HG03439 (cell line): Measurements from ENCODE around the gene NR6A1.

Source experiments
- ATAC-seq: cut with Tn5 transposase; IDR thresholded peaks from one replicate; pipeline ENCODE4 v1.9.1; 2021; ENCODE audit warnings: mild to moderate bottlenecking, moderate library complexity; ENCODE audit not compliant: unreplicated experiment

The NR6A1 gene

DNA sequence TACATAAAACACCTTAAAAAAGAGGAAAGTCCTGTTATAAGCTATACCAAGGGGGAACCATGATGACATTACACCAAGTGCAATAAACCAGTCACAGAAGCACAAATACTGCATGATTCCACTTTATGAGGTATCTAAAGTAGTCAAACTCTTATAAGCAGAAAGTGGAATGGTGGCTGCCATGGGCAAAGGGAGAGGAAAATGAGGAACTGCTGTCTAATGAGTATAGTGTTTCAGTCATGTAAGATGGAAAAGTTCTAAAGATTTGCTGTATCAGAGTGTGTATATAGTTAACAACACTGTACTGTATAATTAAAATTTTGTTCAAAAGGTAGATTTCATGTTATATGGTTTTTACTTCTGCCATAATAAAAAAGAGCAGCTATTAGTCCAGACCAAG, 229.3 kb downstream of the NR6A1 start:
- ATAC-seq: no peak

GRCh38 chr9:124537926-124538325, 233.2 kb downstream of the NR6A1 start:
- ATAC-seq: no peak

- no peak for ATAC-seq
These were observed 235.3 kb downstream of the NR6A1 start for GRCh38 chr9:124535846-124536245.

GRCh38 chr9:124532897-124533296, 238.2 kb downstream of the NR6A1 start:
- ATAC-seq: no peak

DNA sequence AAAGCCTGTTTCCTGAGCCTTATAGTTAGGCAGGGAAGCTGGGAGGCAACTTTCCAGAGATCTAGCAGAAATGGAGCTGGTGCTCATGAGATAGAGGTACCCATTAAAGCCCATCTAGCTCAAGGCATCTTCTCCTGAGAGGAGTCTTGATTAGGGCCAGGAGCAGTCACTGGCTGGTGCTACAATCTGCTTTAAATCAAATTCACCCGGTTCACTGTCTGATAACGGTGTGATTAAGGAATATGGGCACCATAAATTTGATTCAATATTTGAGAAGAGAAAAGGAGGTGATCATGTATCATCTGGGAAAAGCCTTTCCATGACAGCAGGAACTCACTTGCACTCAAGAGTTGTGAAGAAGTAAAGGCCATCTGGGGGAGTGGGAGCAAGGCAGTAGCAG, 240.0 kb downstream of the NR6A1 start:
- no peak for ATAC-seq

DNA sequence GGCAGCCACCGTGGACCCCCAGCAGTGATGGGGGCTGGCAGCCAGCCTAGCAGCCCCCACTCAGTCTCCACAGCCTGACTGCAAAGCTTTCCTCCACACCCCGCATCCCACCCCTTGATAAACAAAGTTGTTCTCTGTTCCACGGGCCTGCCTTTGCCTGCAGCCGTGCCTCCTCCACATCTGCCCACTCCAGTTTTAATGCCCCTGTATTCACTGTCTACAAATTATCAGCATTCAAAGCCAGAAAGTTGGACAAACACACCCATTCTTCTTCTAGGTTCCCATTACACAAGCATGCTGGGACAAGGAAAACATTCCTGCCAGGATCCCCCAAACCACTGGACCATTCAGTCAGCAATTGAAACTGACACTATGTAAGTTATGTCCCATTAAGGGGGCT, 240.9 kb downstream of the NR6A1 start:
- no peak for ATAC-seq

DNA sequence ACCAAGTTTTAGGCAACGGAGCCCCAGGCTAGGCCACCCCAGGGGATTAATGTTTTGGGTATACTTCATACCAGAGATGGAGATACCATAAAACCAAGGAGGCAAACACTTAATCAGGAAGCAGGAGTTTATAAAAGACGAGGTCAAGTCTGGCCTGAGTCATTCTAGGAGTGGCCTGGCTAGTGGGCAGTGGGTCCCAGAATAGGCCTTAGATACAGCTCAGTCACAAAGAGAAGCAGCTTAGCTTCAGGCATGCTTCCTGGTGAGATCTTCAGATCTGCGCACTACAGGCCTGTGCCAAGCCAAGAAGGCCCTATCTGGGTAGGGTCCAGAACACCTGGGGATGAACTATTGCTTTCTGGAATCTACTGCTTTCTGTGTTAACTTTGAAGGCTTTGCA, 243.3 kb downstream of the NR6A1 start:
- no peak for ATAC-seq

DNA sequence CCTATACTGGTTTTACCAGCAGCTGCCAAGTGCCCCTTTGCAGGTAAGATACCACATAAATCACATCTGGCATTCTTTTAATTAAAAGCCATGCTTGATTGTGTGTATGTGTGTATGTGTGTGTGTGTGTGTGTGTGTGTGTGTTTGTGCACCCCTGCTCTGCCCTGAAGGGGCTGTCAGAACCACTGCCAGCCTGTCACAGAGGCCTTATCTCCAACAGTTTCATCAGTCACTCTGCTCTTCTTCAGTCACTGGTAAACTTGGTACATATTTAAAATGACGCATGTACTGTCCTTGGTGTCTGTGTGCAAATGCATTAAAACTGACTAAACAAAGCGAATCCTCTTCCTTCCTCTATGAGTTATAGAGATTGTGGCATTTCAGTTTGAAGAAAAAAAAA, 244.9 kb downstream of the NR6A1 start:
- no peak for ATAC-seq

DNA sequence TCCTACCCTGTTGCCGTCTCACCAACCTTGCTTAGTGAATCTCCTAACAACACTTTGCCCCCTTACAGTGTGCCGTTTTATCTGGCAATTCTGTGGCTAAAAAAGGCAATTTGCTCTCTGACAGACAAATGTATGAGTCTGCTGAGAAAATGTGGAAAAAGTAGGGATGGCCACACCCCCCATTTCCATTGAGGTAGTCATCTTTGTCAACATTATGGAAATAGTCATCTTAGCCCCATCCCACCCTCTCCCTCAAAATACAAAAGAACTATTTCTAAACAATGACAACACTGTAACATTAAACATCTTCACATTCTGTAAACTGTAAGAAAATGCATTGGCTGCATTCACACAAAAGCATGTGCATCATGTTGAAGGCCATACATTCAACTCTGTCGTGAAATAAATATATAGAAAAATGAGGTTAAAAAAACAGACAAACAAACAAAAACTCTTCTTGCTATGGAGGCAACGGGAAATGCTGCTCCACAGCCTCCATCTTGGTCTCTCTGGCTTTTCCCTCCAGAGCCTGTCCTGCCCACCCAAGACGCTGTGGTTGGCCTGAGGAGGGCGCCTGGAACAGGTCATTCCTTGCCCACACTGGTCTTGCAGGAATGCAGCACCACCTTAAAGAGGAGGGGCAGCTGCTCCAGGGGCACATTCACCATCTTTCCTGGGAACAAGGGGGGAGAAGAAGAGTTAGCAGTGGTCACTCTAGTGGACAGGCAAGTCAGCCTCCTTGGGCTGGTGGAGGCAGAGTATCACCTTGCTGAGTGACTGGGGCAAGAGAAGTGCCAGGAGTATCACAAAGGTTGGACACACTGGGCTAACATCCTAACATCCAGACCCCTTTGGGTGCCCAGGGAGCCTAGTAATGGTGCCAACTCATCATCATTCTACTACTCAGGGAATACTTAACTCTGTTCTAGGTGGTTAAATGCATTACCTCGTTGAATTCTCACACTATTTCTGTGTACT, 248.7 kb downstream of the NR6A1 start:
- no peak for ATAC-seq

- no peak for ATAC-seq
These were observed 250.0 kb downstream of the NR6A1 start for GRCh38 chr9:124521142-124521541.

DNA sequence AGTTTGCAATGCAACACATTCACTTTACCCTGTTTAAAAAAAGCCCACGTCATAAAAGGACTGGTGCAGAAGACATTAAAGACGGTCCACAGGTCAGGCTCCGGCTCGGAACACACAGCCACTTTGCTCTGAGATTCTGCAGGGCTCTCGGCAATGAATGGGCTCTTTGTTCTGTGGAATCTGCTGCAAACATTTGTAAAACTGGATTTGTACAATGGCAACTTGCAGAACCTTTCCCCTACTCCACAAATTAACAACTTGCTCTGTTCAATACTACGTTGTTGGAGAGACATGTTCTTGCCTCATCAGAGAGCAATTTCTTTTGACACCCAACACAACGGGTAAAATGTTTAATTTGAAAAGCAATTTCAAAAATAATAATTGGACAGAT, 250.9 kb downstream of the NR6A1 start:
- no peak for ATAC-seq

GRCh38 chr9:124518116-124518515, 253.0 kb downstream of the NR6A1 start:
- ATAC-seq: no peak

DNA sequence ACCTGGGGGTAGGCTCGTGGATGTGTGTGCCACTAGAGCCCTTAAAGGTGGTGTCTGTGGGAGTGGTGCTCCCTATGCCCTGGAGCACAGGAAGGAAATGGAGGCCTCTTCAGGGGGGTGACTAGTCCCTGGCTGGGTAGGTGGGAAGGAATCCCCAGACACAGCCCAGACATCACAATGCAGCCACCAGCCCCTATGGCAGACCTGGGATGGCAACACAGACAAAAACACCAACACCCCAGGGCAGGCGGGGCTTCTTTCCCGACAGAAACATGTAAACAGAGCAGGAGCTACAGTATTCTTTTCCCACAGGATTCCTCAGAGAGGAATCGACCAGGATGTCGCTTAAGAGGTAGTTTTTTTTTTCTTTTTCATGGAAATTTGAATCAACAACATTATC, 253.5 kb downstream of the NR6A1 start:
- no peak for ATAC-seq

DNA sequence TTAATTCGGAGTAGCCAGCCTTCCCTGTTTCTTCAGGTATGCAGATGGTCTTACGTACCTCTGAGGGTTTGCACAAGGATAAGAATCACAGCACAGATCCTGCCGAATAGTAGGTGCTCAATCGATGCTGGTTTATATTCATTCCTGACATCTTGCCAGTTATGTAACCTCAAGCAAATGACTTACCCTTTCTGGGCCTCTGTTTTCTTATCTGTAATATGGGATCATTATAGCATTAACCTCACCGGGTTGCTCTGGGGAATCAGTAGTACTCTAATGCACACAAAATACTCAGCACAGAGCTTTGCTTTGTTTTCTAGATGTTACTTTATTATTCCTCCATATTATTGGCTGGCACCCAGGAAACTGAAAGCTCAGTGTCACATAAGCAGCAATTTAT, 256.2 kb downstream of the NR6A1 start:
- ATAC-seq: no peak

GRCh38 chr9:124514125-124514524, 257.0 kb downstream of the NR6A1 start:
- no peak for ATAC-seq

DNA sequence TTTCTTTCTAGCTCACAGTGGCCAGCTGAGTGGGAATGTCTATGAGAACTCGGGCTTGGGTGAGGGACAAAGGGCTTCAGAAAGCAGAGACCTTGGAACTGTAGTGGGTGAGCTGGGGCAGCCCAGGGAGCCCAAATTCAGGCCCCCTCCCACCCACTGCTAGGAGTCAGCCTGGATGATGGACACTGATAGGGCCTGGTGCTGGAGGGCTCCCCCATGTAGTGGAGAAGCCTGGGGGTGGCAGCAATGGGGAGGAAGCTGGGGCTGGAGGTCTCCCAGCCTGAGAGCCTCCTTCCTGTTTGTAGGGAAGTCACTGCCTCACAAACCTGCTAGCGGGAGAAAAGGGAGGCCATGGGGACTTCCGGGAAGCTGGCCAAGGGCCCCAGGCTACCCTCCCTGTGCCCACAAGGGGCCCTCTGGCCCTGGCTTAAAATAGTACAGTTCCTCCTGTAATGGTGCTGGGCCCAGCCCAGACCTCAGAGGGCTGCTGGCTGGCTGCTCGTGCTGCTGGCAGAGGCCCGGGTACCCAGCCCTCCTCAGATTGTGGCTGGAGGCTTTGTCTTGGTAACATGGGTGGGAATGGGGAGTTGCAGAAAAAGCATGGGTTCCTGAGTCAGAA, 257.6 kb downstream of the NR6A1 start:
- no peak for ATAC-seq

DNA sequence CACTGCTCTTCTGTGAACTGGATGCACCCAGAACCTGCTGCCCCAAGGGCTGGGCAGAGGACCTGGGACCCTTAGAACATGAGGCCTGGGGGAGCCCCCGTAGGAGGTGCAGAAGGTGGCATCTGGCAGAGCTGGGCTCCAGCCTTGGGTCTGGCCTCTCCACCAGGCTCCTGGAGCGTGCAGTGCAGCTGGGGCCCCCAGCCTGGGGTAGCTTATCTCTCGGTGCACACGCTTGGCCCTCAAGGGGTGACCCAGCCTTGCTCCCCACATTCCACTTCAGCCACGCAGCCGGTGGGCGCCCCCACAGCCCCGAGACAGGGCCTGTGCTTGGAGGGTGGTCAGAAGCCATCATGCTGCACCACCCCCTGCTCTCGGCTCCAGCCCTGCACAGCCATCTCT, 258.3 kb downstream of the NR6A1 start:
- no peak for ATAC-seq

GRCh38 chr9:124511891-124512805, 259.0 kb downstream of the NR6A1 start:
- no peak for ATAC-seq

DNA sequence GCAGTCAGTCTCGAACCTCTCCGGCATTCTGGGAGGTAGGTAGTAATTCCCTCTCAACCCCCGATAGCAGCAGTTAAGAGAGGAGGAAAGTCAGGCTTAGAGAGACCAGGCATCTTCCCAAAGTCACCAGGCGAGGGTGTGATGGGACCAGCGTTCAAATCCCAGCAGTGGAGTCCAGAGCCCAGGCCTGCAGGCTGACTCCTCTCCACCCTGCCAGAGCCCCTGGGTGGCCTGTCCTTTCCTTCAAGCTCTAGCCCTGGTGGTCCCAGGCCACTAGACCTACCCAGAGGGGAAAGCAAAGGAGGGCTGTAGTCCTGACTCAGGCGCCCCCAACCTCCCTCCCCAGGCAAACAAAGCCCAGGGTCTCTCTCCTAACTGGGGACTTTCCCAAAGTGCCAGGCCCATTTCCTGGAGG, 259.7 kb downstream of the NR6A1 start:
- no peak for ATAC-seq

- ATAC-seq: no peak
These were observed 260.3 kb downstream of the NR6A1 start for GRCh38 chr9:124510650-124511425.
